ENCODE data around the gene GRID2. TPM values are rescaled to one million over a fixed set of nuclear protein-coding genes. Genes with fewer than 3 reads are reported as not detected.

GRID2 gene
- polyA plus RNA-seq, 1 experiment, result not detected

- TF ChIP-seq, protein P1, sequence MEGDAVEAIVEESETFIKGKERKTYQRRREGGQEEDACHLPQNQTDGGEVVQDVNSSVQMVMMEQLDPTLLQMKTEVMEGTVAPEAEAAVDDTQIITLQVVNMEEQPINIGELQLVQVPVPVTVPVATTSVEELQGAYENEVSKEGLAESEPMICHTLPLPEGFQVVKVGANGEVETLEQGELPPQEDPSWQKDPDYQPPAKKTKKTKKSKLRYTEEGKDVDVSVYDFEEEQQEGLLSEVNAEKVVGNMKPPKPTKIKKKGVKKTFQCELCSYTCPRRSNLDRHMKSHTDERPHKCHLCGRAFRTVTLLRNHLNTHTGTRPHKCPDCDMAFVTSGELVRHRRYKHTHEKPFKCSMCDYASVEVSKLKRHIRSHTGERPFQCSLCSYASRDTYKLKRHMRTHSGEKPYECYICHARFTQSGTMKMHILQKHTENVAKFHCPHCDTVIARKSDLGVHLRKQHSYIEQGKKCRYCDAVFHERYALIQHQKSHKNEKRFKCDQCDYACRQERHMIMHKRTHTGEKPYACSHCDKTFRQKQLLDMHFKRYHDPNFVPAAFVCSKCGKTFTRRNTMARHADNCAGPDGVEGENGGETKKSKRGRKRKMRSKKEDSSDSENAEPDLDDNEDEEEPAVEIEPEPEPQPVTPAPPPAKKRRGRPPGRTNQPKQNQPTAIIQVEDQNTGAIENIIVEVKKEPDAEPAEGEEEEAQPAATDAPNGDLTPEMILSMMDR (IDR thresholded peaks at IDR 0.05; ENCODE audit: insufficient read depth, low read depth, low read length), result no peak
- ChIA-PET CTCF (interaction anchor here (1.0 kb wide), 1 partner anchor 9 kb away, joined by 3 read pairs; no protein-coding TSS in a partner anchor), POLR2A (no interaction called here)
- no peaks in the 10 kb centered on the region for H3K27me3 ChIP-seq (ENCODE audit: control insufficient read depth, insufficient read depth, low read length)
- DNase-seq (ENCODE audit: low read depth), result no peak
- H3K4me3 ChIP-seq (ENCODE audit: low read depth, low read length), result no peak overlapping the region
- H3K36me3 ChIP-seq (ENCODE audit: control insufficient read depth, insufficient read depth, low read length), result no peaks in the 10 kb centered on the region
Measured at GRCh38 chr4:93740890-93741289, 1437.1 kb downstream of the GRID2 start.

GRCh38 chr4:93743022-93743421 is 1439.3 kb downstream of the GRID2 start:
- ChIA-PET POLR2A (no interaction called here), CTCF (interaction anchor here (1.5 kb wide), 1 partner anchor 12 kb away, joined by 5 read pairs; no protein-coding TSS in a partner anchor)
- no peaks in the 10 kb centered on the region for H3K36me3 ChIP-seq (ENCODE audit: control insufficient read depth, insufficient read depth, low read length)
- TF ChIP-seq, protein P1 (IDR thresholded peaks at IDR 0.05; ENCODE audit: insufficient read depth, low read depth, low read length), result no peak
- DNase-seq (ENCODE audit: low read depth), result no peak
- no peaks in the 10 kb centered on the region for H3K27me3 ChIP-seq (ENCODE audit: control insufficient read depth, insufficient read depth, low read length)
- H3K4me3 ChIP-seq (ENCODE audit: low read depth, low read length), result no peak overlapping the region

GRCh38 chr4:93743635-93744034 is 1439.9 kb downstream of the GRID2 start:
- ChIA-PET POLR2A (no interaction called here), CTCF (no interaction called here)
- Histone ChIP-seq H3K4me3 (ENCODE audit: low read depth, low read length) (no peak overlapping the region), H3K27me3 (ENCODE audit: control insufficient read depth, insufficient read depth, low read length) (no peaks in the 10 kb centered on the region), H3K36me3 (ENCODE audit: control insufficient read depth, insufficient read depth, low read length) (no peaks in the 10 kb centered on the region)
- TF ChIP-seq, protein P1 (IDR thresholded peaks at IDR 0.05; ENCODE audit: insufficient read depth, low read depth, low read length), result no peak
- DNase-seq (ENCODE audit: low read depth), result no peak

GRCh38 chr4:93744961-93745360 is 1441.2 kb downstream of the GRID2 start:
- ChIA-PET CTCF (interaction anchor here (1.2 kb wide), 1 partner anchor 19 kb away, joined by 3 read pairs; no protein-coding TSS in a partner anchor), POLR2A (no interaction called here)
- no peak for DNase-seq (ENCODE audit: low read depth)
- TF ChIP-seq, protein P1 (IDR thresholded peaks at IDR 0.05; ENCODE audit: insufficient read depth, low read depth, low read length), result no peak
- Histone ChIP-seq H3K4me3 (ENCODE audit: low read depth, low read length) (no peak overlapping the region), H3K36me3 (ENCODE audit: control insufficient read depth, insufficient read depth, low read length) (no peaks in the 10 kb centered on the region), H3K27me3 (ENCODE audit: control insufficient read depth, insufficient read depth, low read length) (no peaks in the 10 kb centered on the region)

GRCh38 chr4:93746031-93746430 is 1442.3 kb downstream of the GRID2 start:
- ChIA-PET POLR2A (no interaction called here), CTCF (interaction anchor here (0.6 kb wide), 1 partner anchor 71 kb away, joined by 3 read pairs; no protein-coding TSS in a partner anchor)
- no peak overlapping the region for H3K4me3 ChIP-seq (ENCODE audit: low read depth, low read length)
- DNase-seq (ENCODE audit: low read depth), result no peak
- no peaks in the 10 kb centered on the region for H3K27me3 ChIP-seq (ENCODE audit: control insufficient read depth, insufficient read depth, low read length)
- no peaks in the 10 kb centered on the region for H3K36me3 ChIP-seq (ENCODE audit: control insufficient read depth, insufficient read depth, low read length)
- TF ChIP-seq, protein P1 (IDR thresholded peaks at IDR 0.05; ENCODE audit: insufficient read depth, low read depth, low read length), result no peak

Measured in BJ (cell line).